Measurements from ENCODE around the gene GJB1.

DNA sequence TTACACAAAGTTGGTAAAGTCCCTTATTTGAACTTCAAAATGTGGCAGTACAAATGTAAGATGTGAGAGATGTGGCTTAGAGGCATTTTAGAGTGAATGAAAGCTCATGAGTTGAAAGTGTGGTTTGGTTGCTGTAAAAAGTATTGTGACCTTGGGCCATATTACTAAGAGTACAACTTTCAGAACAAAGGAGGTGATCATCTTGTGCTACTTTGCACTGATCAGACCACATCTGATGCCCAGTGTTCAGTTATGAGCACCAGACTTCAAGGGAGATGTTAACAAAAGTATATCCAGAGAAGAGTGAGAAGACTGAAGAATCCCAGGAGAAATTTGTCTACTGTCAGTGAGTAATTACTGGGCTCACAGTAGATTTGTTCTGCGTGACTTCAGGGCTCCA is 48.2 kb upstream of the GJB1 start:
- no peak for TF ChIP-seq SIN3A (IDR thresholded peaks at IDR 0.05; ENCODE audit: borderline replicate concordance, insufficient read depth, low read length)
- TF ChIP-seq POLR2AphosphoS5 (IDR thresholded peaks at IDR 0.05; ENCODE audit: low read depth, low read length): no peak
- TF ChIP-seq TAF1 (IDR thresholded peaks at IDR 0.05; ENCODE audit: borderline replicate concordance, insufficient read depth, low read length): no peak

All from PFSK-1 (cell line).